ENCODE results near the gene DYNC2H1. TPM values are rescaled to one million over a fixed set of nuclear protein-coding genes. Genes with fewer than 3 reads are reported as not detected.
"Not testable (repeated sequence)": the region's sequence is repeated elsewhere in the genome, so short reads cannot be mapped to it uniquely, and the experiment has no call there.

Gene DYNC2H1
- total RNA-seq, 1 donor from 2014 or later, result 7.8 TPM

DNA sequence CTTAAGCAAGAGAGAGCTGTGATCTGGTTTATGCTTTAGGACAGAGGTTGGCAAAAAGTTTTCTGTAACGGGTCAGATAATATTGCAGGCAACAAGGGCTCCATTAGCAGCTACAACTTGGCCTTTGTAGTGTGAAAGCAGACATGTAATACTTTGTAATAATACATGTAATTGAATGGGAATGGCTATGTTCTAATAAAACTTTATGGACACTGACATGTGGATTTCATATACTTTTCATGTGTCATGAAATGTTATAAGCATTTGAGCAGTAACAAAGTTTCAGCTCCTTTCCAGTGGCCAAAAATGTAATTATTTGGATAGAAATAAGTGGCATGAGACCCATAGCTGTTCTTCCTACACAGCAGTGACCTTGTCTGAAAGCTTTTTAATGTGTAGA lies 3.1 kb downstream of the DYNC2H1 start:
- DNase-seq (ENCODE audit: extremely low read depth, low read depth, low spot score), result no peak

DNA sequence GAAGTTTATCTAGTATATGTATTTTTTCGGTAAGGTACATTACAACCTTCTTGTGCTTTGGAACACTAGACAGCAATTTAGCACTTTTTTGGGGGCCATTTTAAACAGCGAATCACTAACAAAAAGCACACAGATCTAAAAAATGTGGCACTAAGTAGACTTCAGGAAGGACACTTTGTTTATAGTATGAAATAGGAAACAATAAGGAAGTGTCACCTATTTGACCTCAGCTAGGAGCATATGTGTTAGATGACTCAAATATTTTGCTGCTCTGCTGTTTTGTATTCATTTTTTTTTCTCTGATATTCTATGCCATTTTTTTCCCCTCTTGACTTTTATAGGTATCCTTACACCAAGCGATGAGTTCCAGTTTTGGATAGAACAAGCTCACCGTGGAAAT lies 5.6 kb downstream of the DYNC2H1 start:
- DNase-seq (ENCODE audit: extremely low read depth, low read depth, low spot score), result no peak

DNA sequence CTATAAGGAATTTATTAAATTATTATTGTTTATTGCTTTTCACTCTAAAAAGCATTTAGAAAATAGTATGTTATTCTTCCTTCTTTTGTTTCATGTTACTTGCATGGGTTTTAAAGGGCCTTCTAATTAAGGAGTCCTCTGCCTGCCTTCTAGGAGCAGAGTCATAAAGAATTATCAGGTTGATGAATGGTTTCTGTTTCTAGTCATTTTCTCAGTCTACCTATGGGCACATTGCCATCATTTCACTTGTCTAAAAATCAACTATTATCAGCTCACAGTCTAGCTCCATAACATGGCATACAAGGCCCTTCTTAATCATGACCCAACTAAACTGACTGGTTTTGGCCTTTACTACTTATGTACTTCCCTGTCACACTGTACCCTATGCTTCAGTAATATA lies 16.2 kb downstream of the DYNC2H1 start:
- DNase-seq (ENCODE audit: extremely low read depth, low read depth, low spot score), result no peak

DNA sequence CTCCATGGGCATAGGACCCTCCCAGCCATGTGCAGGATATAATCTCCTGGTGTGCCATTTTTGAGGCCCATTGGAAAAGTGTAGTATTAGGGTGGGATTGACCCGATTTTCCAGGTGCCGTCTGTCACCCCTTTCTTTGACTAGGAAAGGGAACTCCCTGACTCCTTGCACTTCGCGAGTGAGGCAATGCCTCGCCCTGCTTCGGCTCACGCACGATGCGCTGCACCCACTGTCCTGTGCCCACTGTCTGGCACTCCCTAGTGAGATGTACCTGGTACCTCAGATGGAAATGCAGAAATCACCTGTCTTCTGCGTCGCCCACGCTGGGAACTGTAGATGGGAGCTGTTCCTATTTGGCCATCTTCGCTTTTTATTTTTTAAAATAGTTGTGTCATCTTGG lies 32.8 kb downstream of the DYNC2H1 start:
- not testable (repeated sequence) for DNase-seq (ENCODE audit: extremely low read depth, low read depth, low spot score)

DNA sequence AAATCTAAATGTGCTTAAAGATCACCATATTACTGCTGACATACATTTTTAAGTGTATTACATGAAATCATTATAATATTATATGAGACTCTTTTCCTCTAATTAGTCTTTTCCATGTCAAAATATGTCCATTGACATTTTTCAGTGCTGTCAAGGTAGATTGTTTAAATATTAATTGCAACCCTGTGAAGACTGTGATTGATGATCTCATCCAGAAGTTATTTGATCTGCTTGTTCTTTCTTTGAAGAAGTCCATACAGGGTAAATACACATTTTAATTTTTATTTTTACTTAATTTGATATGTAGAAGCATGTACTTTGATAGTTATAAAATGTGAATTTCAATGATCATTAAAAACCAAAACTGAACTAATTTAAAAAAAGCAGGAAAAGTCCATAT lies 38.4 kb downstream of the DYNC2H1 start:
- DNase-seq (ENCODE audit: extremely low read depth, low read depth, low spot score), result no peak

DNA sequence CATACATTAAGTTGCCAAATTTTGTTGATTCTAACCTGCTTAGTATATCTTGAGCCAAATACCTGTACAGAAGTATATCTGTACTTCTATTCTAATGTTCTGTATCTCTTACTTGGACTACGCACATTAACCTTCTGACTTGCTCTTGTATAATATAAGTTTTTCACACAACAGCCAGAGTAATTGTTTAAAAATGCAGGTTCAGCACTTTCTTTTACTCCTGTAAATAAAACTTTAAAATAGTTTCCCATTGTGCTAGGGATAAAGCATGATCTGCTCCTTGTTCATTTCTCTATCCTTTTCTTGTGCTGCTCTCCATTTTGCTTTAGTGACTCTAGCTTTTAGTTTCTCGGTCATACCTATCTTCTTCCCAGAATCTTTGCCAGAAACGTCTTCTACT lies 48.3 kb downstream of the DYNC2H1 start:
- no peak for DNase-seq (ENCODE audit: extremely low read depth, low read depth, low spot score)

DNA sequence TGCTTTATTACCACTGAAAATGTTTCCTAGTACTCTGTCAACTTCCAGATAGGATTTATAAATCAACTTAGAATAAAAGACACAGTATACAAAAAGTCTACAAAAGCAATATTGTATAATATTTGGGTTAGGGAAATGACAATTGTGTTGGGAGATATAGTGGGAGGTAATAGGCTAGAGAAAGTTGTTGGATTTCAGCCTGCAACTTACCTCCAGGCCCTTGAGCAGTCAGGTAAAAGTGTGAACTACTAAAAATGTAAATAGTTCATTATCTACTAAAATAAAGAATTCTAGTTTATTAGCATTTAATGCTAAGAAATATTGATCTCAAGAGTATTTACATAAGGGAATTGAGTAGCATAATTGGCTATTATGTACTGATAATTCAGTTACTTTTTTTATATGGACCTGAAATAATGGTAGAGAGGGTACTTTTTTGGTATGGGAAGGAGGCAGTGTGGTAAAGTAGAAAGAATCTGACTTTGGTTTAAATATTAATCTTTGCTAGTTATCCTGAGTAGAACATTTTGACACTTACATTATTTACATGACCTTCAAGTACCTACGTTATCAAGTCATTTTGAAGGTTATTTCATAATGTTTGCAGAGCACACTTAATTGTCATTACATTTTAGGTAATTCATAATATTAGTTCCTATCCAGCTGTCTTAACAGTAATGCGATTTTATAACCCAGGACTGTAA lies 55.0 kb downstream of the DYNC2H1 start:
- no peak for DNase-seq (ENCODE audit: extremely low read depth, low read depth, low spot score)

DNA sequence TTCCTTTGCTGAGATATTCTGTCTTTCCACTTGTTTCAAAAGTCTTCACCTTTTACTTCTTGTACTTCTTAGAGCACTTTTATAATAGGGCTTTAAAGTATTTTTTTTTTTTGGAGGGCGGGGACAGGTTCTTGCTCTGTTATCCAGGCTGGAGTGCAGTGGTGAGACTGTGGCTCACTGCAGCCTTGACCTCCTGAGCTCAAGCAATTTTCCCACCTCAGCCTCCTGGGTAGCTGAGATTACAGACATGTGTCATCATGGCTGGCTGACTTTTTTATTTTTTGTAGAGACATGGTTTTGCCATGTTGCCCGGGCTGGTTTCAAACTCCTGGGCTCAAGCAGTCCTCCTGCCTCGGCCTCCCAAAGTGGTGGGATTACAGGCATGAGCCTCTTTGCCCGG lies 57.9 kb downstream of the DYNC2H1 start:
- DNase-seq (ENCODE audit: extremely low read depth, low read depth, low spot score), result no peak

DNA sequence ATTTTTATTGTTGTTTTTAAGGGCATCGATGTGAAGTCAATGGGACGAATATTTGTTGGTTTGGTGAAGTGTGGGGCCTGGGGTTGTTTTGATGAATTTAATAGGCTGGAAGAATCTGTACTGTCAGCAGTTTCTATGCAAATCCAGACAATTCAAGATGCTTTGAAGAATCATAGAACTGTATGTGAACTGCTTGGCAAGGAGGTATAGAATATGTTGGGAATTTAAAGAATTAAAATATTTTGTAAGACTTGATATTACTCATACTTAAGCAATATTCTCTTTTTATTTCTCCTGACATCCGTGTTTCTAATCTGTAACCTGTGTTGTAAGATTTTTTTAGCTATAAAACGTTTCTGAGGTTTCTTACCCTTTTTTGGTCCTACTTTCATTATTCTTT lies 61.6 kb downstream of the DYNC2H1 start:
- no peak for DNase-seq (ENCODE audit: extremely low read depth, low read depth, low spot score)

DNA sequence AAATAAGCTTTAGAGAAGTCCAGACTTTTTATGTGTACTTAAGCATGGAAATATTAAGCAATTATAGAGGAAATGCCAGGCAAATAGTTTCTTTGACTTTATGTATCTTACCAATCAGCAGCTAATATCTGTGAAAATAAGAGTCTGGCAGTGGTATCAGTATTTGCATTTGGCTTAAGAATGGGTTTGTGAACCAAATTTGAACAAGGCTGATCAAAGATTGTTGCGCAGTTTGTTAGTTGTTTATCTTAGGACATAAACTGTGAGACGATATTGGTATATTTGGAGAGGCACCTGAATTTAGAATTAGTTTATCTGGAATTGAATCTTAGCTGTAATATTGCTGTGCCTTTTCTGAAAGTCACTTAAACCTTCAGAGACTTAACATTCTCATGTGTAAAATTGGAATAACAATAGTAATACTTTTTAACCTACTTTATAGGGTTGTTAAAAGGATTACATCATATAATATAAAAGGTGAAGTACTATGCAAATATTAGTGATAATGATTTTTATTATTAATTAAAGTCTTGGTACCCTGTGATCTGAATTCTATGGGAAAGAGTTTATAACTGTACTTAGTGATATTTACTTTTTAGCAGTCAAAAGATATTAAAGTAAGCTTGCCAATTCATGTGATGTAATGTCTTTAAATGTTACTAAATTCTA lies 66.4 kb downstream of the DYNC2H1 start:
- no peak for DNase-seq (ENCODE audit: extremely low read depth, low read depth, low spot score)

DNA sequence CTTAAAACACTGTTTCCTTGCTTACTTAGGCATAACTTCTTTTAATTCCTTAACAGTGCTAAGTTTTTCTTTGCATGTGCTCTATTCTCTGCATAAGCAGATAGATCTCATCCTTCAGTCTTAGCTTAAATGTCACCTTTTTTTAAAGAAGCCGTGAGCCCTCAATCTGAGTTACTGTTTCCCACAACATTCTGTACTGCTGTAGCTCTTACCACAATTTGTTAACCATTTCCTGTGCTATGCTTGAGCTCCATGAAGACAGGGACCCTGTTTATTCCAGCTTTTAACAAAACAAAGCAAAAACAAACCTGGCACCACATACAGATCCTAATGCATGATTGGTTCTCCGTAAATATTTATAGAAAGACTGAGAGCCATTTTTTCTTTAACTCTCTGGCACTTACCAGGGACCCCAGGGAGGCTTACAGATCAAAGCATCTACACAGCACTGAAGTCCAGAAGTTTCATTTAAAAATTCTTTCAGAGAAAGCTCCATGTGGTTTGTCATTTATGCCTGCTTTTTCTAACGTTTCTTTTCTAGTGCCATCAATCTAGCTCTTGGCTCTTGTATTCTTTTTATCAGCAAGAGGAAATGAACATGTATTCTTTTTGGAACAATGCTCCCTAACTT lies 74.9 kb downstream of the DYNC2H1 start:
- DNase-seq (ENCODE audit: extremely low read depth, low read depth, low spot score), result no peak

DNA sequence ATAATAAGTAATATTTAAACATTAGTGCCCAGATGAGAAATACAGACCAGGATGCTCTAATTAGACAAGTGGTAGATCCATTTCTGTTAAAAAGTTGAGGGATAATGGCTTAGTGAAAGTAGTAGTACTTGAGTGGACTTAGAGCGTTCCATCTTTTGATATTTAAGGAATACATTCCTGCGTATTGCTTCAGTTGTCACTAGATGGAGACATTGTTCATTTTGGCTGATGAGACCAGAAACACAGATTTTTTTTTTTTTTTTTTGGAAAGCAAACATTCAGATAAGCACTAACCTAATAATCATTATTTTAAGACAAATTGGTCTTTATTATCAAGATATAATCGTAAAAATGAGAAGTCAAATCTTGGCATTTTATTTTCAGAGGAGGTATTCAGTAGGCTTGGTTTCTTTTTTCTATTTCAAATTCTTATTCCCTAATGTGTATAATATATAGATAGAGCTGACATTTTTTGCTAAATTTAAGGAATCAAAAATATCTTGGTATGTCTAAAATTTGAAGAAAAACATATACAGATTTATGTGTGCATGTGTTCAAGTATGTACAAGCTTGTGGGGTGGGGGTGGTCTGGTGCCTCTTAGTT lies 92.9 kb downstream of the DYNC2H1 start:
- DNase-seq (ENCODE audit: extremely low read depth, low read depth, low spot score), result peak; percentile 50

DNA sequence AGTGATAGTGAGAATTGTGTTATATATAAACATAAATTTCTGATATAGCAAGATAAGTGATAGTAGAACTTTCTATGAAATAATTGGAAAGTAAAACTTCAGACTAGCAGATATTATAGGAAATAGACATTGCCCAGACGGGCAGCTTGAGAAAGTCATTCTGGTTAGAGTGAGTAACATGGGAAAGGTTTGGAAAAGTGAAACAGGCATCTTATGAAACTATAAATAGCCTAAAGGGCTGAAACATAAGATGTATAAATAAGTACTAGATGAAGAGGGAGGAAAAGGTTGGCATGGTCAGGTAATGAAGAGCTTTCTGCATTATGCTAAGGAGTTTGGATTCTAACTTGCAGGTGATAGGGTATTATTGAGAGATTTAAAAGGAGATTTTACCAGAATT lies 101.3 kb downstream of the DYNC2H1 start:
- no peak for DNase-seq (ENCODE audit: extremely low read depth, low read depth, low spot score)

DNA sequence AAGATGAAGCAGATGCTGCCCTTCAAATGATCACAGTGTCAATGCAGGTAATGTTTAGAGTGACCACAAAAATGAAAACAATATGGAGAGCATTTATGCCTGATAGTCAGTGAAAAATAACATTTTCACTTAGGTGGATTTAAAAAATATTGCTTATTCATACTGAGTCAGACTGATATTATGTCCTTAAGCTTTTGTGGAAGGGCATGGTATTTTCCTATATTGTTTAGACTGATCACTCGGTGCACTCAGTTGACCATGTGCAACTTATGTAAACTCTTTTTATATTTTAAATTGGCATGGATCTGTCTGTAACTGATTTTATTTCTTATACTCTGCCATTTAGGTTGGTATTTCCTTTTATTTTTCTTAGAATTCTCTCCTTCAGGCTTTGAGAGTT lies 106.6 kb downstream of the DYNC2H1 start:
- DNase-seq (ENCODE audit: extremely low read depth, low read depth, low spot score), result no peak

DNA sequence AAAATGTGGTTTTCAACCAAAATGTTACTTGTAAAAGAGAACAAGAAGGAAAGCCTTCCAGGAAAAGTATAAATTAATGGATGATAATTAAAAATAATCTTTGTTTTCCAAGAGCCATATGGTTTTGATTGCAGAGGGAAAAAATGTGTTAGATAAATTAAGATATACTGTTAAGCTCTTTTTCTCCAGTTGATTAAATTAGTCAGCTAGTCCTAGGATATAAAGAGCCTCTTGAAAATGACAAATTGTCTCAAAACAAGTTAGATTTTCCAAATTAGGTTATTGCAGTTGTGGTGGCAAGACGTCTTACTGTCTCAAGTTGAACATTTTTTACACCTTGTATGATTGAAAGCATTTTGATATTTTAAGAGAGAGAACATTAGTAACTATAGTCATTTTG lies 110.9 kb downstream of the DYNC2H1 start:
- no peak for DNase-seq (ENCODE audit: extremely low read depth, low read depth, low spot score)

DNA sequence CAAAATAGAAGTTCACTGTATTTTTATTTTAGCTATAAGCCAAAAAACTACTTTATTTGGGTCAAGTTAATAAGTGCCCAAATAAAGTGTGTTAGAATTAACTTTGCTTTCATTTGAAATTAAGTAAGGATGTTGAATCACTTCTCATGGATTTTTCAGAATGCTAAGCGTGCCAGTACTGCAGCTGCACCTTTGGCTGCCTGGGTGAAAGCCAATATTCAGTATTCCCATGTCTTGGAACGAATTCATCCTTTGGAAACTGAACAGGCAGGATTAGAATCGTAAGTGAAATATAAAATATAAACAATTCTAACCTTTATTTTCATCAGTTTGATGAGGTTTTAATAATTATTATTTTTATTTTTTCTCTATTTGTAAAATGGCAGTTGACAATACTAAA lies 113.6 kb downstream of the DYNC2H1 start:
- no peak for DNase-seq (ENCODE audit: extremely low read depth, low read depth, low spot score)

DNA sequence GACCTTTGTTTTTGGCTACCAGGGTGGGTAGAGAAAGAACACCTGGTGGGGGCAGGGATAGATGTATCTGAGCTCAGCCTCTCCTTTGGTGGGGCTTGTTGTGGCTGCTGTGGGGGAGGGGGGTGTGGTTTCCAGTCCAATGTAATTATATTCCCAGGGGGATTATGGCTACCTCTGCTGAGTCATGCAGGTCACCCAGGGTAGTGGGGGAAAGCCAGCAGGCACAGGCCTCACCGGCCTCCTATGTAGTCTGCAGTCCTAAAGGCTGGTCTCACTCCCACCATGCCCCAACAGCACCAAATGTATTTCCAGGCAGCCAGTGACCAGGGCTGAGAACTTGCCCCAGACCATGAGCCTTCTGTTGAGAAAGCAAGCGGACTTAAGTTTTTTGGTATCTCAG lies 119.6 kb downstream of the DYNC2H1 start:
- no peak for DNase-seq (ENCODE audit: extremely low read depth, low read depth, low spot score)

DNA sequence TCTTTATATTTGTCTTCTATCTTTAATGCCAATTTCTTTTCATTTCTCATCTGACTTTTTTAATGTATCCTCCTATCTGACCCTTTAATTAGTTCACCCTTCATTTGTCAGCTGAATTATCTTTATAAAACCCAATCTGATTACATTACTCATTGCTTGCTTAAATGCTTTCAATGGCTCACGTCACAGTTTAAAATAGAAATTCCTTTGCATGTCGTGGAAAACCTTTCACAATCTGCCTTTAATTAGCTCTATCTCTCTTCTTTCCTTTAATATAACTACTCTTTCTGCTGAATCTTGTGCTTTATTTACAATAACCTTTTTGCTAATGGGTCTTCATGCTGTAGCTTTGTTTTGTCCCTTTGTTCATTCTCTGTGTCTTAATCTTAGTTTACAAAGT lies 125.7 kb downstream of the DYNC2H1 start:
- DNase-seq (ENCODE audit: extremely low read depth, low read depth, low spot score), result no peak

DNA sequence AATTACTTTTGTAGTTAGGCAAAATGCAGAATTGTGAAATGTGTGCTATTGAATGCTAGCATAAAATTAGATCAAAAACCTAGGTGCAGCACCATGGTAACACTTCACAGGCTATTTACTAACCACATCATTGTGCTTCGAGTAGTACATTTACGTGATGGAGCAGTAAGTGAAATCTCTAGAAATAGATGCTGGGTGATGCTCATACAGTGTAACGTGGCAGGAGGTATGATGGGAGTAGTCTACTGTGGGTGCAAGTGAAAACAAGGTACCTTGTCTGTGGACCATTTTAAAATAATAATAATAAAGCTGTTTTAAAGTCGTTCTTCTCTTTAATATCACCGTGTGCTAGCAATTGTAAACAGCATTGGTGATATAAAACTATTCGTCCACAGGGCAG lies 132.3 kb downstream of the DYNC2H1 start:
- DNase-seq (ENCODE audit: extremely low read depth, low read depth, low spot score), result no peak

DNA sequence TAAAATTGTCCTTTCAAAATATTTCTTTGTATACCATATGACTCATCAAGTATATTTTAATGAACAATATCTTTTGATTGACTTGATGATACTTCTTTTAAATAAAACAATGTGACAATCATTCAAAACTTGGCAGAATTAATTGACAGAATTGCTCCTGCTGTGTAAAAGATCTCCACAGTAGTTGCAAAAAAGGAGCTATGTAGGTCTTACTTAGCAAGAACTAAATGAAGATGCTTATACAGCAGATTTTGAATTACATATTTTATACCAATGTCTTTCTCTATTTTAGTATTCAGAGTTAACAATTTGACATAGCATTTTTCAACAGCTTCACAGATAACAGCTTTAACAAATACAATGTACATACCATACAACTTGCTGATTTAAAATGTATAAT lies 144.9 kb downstream of the DYNC2H1 start:
- DNase-seq (ENCODE audit: extremely low read depth, low read depth, low spot score), result no peak

DNA sequence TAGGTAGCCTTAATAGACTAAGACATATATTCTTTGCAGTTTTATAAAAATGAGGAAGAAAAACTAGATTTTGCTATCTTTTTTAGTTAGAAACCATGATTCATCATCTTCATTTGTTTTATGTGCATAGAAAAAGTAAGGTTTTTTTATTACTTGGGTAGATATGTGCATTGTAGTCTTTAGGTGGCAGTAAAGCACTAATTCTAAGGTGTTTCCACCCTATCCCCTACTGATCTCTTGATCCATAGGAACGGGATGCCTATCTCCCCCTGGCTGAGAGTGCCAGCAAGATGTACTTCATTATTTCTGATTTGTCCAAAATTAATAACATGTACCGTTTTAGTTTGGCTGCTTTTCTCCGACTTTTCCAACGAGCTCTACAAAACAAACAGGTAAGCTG lies 148.1 kb downstream of the DYNC2H1 start:
- peak; percentile 25 for DNase-seq (ENCODE audit: extremely low read depth, low read depth, low spot score)
